ENCODE results near the gene SKIC3.

SKIC3 gene

DNA sequence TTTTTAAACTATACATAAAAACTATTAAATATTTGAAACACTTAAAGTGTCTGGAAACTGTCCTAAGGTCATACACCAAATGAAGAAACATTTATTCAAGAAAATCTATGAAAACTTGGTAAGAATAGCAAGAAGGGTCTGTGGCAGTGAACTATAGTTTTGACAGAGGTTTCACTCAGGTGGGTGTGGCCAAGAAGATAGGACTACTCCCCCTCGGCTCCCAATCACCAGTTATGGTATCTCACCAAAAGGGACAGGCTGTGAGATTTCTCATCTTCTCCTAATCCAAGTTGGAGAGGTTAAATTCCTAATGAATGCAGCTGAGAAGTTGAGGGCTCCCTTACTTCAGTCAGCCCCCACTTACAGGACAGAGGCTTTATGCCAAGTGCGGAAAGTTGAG is 3.1 kb upstream of the SKIC3 start:
- TF ChIP-seq, protein P1, sequence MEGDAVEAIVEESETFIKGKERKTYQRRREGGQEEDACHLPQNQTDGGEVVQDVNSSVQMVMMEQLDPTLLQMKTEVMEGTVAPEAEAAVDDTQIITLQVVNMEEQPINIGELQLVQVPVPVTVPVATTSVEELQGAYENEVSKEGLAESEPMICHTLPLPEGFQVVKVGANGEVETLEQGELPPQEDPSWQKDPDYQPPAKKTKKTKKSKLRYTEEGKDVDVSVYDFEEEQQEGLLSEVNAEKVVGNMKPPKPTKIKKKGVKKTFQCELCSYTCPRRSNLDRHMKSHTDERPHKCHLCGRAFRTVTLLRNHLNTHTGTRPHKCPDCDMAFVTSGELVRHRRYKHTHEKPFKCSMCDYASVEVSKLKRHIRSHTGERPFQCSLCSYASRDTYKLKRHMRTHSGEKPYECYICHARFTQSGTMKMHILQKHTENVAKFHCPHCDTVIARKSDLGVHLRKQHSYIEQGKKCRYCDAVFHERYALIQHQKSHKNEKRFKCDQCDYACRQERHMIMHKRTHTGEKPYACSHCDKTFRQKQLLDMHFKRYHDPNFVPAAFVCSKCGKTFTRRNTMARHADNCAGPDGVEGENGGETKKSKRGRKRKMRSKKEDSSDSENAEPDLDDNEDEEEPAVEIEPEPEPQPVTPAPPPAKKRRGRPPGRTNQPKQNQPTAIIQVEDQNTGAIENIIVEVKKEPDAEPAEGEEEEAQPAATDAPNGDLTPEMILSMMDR (IDR thresholded peaks at IDR 0.05; ENCODE audit: insufficient read depth, low read depth, low read length, missing control alignments), result no peak
- DNase-seq (ENCODE audit: low read depth), result no peak
- H3K4me3 ChIP-seq (ENCODE audit: low read length), result no peak overlapping the region

DNA sequence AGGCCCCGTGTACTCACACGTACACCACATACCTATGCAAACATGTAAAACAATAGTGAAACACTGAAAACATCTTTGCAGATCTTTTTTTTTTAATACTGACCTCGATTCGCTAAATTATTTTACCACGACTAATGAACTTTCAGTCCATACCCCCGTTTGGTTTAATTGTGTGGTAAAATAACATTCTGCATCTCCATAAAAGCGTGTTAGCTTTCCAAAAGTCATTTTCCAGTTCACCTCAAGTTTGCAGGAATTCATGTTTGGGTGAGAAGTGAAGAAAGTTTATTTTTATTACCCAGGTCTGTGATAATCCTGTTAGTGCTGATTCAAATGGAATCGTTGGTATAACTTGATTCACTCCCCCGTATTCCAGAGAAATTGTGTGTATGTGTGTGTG is 776 bp upstream of the SKIC3 start:
- peak overlapping the region; percentile 96 for H3K4me3 ChIP-seq (ENCODE audit: low read length)
- TF ChIP-seq, protein P1 (IDR thresholded peaks at IDR 0.05; ENCODE audit: insufficient read depth, low read depth, low read length, missing control alignments), result no peak
- no peak for DNase-seq (ENCODE audit: low read depth)

DNA sequence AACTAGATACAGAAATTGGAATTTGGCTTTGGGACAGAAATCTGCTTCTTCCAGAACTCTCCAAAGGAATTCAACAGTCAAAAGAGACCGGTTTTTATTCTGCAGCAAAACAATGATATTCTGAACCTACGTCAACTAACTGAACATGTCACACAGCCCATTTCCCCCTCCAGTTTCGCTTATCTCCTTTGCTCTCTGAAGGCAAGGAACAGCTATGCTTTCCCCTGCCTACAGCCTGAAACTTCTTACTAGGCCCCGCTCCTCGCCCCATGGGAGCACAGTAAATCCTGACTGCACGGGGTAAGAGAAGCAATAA is 488 bp downstream of the SKIC3 start:
- DNase-seq (ENCODE audit: low read depth), result no peak
- H3K4me3 ChIP-seq (ENCODE audit: low read length), result peak overlapping the region; percentile 96
- TF ChIP-seq, protein P1 (IDR thresholded peaks at IDR 0.05; ENCODE audit: insufficient read depth, low read depth, low read length, missing control alignments), result no peak

DNA sequence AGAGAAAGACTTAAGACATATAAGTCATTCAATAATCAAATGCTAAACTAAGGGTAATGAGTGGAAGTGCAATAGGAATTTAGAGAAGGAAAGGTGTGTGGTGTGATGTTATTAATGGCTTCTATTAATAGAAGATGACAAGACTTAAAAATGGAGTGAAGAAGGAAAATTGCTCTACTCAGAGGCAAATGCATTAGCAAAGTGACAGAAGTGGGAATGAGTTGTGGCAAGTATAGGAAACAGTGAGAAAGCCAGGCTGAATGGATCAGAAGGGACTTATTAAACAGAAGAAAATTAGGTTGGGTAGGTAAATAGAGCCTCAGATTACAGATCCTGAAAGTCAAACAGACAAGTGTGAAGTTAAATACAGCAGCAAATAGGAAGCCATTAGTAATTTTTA is 5.7 kb downstream of the SKIC3 start:
- no peak for DNase-seq (ENCODE audit: low read depth)
- H3K4me3 ChIP-seq (ENCODE audit: low read length), result no peak overlapping the region
- TF ChIP-seq, protein P1 (IDR thresholded peaks at IDR 0.05; ENCODE audit: insufficient read depth, low read depth, low read length, missing control alignments), result no peak

DNA sequence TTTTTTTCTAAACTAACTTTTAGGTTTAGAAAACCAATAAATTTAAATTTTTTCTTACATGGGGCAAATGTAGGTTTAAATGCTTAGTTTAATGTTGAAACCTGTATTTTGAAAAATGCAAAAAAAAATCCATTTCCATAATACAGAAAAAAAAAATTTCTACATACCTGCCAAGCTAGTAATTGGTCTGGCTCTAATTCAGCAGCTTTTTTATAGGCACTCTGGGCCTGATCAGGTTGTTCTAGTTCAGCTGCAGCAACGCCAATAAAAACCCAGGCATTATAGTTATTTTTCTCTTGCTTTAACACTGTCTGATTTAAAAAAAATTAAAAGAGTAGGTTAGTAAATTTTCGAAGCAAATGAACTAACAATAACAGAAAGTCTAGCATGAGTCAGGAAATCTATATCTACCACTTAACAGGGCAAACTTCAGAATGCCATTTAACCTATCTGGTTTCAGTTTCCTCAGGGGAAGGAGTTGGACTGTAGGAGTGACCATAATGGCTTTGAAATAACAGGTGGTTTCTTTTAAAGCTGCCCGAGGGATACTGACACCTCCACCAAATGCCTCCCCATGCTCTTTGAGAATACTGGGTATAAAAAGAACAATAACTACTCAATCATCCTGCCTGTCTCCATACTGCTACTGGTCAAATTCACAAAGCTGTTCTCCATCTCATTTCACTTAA is 11.6 kb downstream of the SKIC3 start:
- DNase-seq (ENCODE audit: low read depth), result no peak
- TF ChIP-seq, protein P1 (IDR thresholded peaks at IDR 0.05; ENCODE audit: insufficient read depth, low read depth, low read length, missing control alignments), result no peak
- H3K4me3 ChIP-seq (ENCODE audit: low read length), result no peak overlapping the region

DNA sequence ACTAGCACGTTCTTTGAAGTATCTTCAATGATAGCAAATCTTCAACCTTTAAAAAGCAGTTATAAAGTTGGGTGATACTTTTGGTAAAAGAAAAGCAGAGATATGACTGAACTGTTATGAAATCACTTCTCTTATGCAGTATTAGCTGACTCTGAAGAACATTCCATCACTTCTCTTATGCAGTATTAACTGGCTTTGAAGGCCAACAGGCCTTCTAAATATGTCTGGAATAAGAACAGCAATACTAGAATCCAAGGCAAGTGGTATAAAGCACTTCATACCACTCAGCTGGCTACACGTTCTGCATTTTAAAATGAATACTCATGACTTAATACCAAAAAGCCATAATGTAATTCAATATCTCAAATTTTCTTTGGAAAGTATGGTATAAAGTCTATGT is 17.3 kb downstream of the SKIC3 start:
- DNase-seq (ENCODE audit: low read depth), result no peak
- TF ChIP-seq, protein P1 (IDR thresholded peaks at IDR 0.05; ENCODE audit: insufficient read depth, low read depth, low read length, missing control alignments), result no peak
- no peak overlapping the region for H3K4me3 ChIP-seq (ENCODE audit: low read length)

DNA sequence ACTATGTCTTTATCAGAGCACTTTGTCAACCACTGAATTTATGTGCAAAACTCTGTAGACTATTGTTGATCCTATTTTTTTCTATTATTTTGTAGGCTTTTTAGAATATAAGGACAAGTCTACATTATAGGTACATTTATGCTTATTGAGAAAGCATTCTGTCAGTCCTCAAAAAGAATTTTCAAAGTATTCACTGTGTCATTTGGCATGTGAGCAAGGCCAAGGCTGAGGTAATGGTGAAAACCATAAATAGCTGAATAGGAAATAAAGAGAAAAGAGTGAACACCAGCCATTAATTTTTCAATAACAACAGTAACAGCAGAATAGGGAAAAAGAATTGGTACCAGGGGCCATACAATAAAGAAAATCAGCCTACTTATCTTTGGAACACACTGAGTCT is 21.0 kb downstream of the SKIC3 start:
- TF ChIP-seq, protein P1 (IDR thresholded peaks at IDR 0.05; ENCODE audit: insufficient read depth, low read depth, low read length, missing control alignments), result no peak
- DNase-seq (ENCODE audit: low read depth), result no peak
- H3K4me3 ChIP-seq (ENCODE audit: low read length), result no peak overlapping the region
